Lower leg skin (tissue), 4 donors: ENCODE results near the gene HOXC13. TPM values are rescaled to one million over a fixed set of nuclear protein-coding genes. Genes with fewer than 3 reads are reported as not detected.

ENCODE experiments used
- DNase-seq, 2 donors: peaks; one replicate each; pipeline ENCODE4 v3.0.0-alpha.2; 2019; ENCODE audit warnings: low spot score in 2 of 2
- H3K4me3 ChIP-seq: fragments of 200-600 bp; sonication (generic); 2 replicates; pipeline ENCODE4 v1.5.1; 2017; ENCODE audit warnings: mild to moderate bottlenecking, low read depth; ENCODE audit not compliant: poor library complexity, severe bottlenecking
- CTCF ChIP-seq, 3 donors: fragments of 450-650 bp; IDR thresholded peaks; one replicate each; pipeline ENCODE4 v1.5.1; 2016; ENCODE audit warnings: antibody characterized with exemption in 3 of 3, mild to moderate bottlenecking in 3 of 3, moderate library complexity in 2 of 3
- POLR2A ChIP-seq, 2 donors: fragments of 450-650 bp; IDR thresholded peaks; one replicate each; pipeline ENCODE4 v1.6.1; 2016 to 2017; ENCODE audit warnings: antibody characterized with exemption in 2 of 2, mild to moderate bottlenecking in 1 of 2, moderate library complexity in 1 of 2
- WGBS, 2 donors: methylation state at CpG; one replicate each; pipeline ENCODE4 v1.1.5; 2018; 5-methylcytosine and 5-hydroxymethylcytosine counted together
- intact Hi-C: fragments of 100-400 bp; cut with DNase I; formaldehyde crosslinking; loops from one replicate; pipeline ENCODE4 v1.15.0; 2023; ENCODE audit warnings: low total_unique reads
- total RNA-seq, 4 donors: library from RNA; depleted of rRNA; stranded (reverse); fragments of >200 nt; gene quantifications; one replicate each; pipeline ENCODE4 v1.1.0, GENCODE V29; 2016

Gene HOXC13
- total RNA-seq, 4 donors from 2014 or later: 9.8 to 14.9 (median 11.2) TPM

GRCh38 chr12:53971129-53971528 lies 32.5 kb downstream of the HOXC13 start:
- H3K4me3 ChIP-seq: no peak overlapping the region
- TF ChIP-seq POLR2A (IDR thresholded peaks at IDR 0.05) (no peak), CTCF (IDR thresholded peaks at IDR 0.05) (no peak)
- WGBS, 2 donors: 87 to 91% methylated on average over 3 of the region's 3 CpGs
- DNase-seq: no peak
- intact Hi-C loops: no loop called here

- no peak for DNase-seq
- 80% methylated on average over 2 of the region's 2 CpGs for WGBS, 2 donors
- TF ChIP-seq POLR2A (IDR thresholded peaks at IDR 0.05) (no peak), CTCF (IDR thresholded peaks at IDR 0.05) (no peak)
- intact Hi-C loops: no loop called here
- no peak overlapping the region for H3K4me3 ChIP-seq
Observed at GRCh38 chr12:53971686-53972085, 33.1 kb downstream of the HOXC13 start.

GRCh38 chr12:53972152-53972702 lies 33.6 kb downstream of the HOXC13 start:
- 28 to 32% methylated on average over 9 of the region's 9 CpGs for WGBS, 2 donors
- TF ChIP-seq POLR2A (IDR thresholded peaks at IDR 0.05) (no peak), CTCF (IDR thresholded peaks at IDR 0.05) (no peak)
- DNase-seq: peak in 1 of 2 donors; percentile 88
- H3K4me3 ChIP-seq: no peak overlapping the region
- intact Hi-C loops: no loop called here

GRCh38 chr12:53972722-53973235 lies 34.1 kb downstream of the HOXC13 start, which contains the start of gene HOXC11:
HOXC11 (plus strand) TSS chr12:53973126; CDS start chr12:53973242, 116 bp downstream.
- intact Hi-C loops: no loop called here
- TF ChIP-seq CTCF (IDR thresholded peaks at IDR 0.05): no peak
- no peak for TF ChIP-seq POLR2A (IDR thresholded peaks at IDR 0.05)
- no peak for DNase-seq
- 3 to 7% methylated on average over 21 of the region's 21 CpGs for WGBS, 2 donors
- peak within 1 kb of the TSS; percentile 35 for H3K4me3 ChIP-seq

GRCh38 chr12:53973236-53974042 lies 34.8 kb downstream of the HOXC13 start:
- intact Hi-C loops: no loop called here
- 1% methylated on average over 65 to 70 of the region's 71 CpGs for WGBS, 2 donors
- peak overlapping the region; percentile 35 for H3K4me3 ChIP-seq
- DNase-seq: peak in 1 of 2 donors; percentile 92
- TF ChIP-seq CTCF (IDR thresholded peaks at IDR 0.05) (no peak), POLR2A (IDR thresholded peaks at IDR 0.05) (no peak)
